Left kidney (tissue), 2 donors: ENCODE measurements around the gene YIF1B. TPM values are rescaled to one million over a fixed set of nuclear protein-coding genes. Genes with fewer than 3 reads are reported as not detected.

Experiments used
- DNase-seq: peaks from one replicate; pipeline ENCODE4 v3.0.0-alpha.2; 2013
- polyA plus RNA-seq: library from polyadenylated mRNA; unstranded; fragments of 120-200 nt; gene quantifications from one replicate; pipeline ENCODE4 v1.2.1, GENCODE V29; 2013; ENCODE audit not compliant: insufficient read length

The YIF1B gene
- polyA plus RNA-seq, 1 donor, result 26.1 TPM

- no peak for DNase-seq
These were observed 8.7 kb downstream of the YIF1B start for GRCh38 chr19:38307076-38307475.

- no peak for DNase-seq
These were observed 9.5 kb downstream of the YIF1B start for GRCh38 chr19:38306236-38306635.

GRCh38 chr19:38304866-38305429 lies 10.8 kb downstream of the YIF1B start:
- DNase-seq, result peak; percentile 77

- no peak for DNase-seq
These were observed 11.3 kb downstream of the YIF1B start for GRCh38 chr19:38304352-38304865.

- no peak for DNase-seq
These were observed 12.0 kb downstream of the YIF1B start, which contains the start of gene C19orf33 for GRCh38 chr19:38303517-38304351. Gene C19orf33 (plus strand): TSS chr19:38304251. CDS start chr19:38304262, 11 bp downstream.

GRCh38 chr19:38298821-38299680 lies 16.7 kb downstream of the YIF1B start:
- no peak for DNase-seq

- DNase-seq, result no peak
These were observed 21.7 kb downstream of the YIF1B start for GRCh38 chr19:38294090-38294489.

- DNase-seq, result no peak
These were observed 22.5 kb downstream of the YIF1B start for GRCh38 chr19:38293281-38293680.

DNA sequence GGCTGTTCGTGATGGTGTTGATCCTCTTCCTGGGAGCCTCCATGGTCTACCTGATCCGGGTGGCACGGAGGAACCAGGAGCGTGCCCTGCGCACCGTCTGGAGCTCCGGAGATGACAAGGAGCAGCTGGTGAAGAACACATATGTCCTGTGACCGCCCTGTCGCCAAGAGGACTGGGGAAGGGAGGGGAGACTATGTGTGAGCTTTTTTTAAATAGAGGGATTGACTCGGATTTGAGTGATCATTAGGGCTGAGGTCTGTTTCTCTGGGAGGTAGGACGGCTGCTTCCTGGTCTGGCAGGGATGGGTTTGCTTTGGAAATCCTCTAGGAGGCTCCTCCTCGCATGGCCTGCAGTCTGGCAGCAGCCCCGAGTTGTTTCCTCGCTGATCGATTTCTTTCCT lies 23.9 kb downstream of the YIF1B start:
- DNase-seq, result no peak

DNA sequence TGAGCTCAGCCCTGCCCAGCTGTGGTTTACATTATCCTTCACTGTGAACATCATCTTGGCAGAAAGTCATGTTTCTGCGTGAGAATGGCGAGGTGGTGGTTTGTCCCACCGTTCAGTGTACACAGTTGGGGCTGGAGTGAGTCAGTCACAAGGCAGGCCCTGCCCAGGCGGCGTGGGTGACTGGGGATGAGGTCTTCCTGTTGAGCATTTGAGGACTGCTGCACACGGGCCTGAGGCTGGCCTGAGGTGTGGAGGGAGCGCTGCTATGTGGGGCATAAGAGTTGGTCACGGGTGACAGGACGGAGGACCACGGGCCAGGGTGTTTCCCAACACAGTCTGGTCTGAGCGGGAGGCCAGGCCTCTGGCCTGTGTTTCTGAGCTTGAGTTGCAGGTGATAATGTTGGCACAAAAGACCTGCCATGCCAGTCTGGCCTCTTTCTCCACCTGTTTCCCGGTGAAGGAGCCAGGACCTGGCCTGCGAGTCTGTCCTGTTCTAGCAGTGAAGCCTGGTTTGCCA lies 25.1 kb downstream of the YIF1B start:
- DNase-seq, result no peak

GRCh38 chr19:38289955-38290354 lies 25.8 kb downstream of the YIF1B start:
- no peak for DNase-seq

DNA sequence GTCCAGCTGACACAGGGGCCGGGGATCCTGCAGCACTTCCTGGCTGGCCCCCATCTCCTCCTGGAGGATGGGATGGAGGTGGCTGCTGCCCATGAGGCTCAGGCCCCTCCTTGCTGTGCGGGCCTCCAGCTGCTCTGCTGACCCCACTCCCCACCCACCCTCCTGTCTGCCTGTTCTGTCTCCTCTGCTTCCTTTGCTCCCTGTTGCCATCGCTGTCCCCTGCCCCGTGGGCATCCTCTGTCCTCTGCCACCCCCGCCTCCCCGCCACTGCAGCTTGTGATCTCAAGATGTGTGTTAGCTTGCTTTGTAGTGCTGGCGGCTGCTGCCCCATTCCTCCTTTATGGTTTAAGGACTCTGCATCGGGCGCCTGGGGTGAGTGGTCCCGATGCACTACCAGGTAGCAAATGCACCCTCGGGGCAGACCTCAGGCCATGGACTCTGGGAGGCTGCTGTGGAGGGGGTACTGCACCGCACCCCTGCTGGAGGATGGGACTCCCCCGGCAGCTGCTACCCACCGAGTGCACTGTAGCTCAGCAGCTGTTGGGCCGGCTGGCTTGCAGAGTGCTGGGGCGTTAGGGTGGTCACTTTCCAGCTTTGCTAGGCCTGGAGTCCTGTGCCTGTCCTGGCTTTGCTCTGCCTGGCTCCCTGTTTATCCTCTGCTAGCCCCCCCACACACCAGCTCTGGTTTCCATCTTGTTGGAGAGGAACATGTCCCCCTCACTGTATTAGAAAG lies 27.5 kb downstream of the YIF1B start:
- DNase-seq, result no peak

GRCh38 chr19:38287604-38288003 lies 28.1 kb downstream of the YIF1B start:
- no peak for DNase-seq

- DNase-seq, result no peak
These were observed 30.2 kb downstream of the YIF1B start for GRCh38 chr19:38285567-38285966.

DNA sequence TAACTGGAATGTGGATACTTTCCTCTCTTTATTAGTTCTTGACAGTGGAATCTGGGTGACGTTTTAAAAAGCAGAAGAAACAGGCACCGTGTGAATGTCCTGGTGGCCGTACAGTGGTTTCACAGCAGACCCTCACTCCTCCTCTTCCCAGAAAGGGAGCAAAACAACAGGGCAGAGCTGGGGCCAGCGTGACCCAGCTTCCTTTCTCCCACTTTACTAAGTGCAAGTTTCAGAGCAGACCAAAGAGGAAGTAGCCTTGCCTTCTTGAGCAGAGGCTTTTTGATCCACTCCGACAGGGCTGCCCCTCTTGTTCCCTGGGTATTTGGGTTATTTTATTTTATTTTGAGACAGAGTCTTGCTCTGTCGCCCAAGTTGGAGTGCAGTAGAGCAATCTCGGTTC lies 31.3 kb downstream of the YIF1B start:
- DNase-seq, result no peak

GRCh38 chr19:38283271-38283670 lies 32.5 kb downstream of the YIF1B start:
- DNase-seq, result no peak

DNA sequence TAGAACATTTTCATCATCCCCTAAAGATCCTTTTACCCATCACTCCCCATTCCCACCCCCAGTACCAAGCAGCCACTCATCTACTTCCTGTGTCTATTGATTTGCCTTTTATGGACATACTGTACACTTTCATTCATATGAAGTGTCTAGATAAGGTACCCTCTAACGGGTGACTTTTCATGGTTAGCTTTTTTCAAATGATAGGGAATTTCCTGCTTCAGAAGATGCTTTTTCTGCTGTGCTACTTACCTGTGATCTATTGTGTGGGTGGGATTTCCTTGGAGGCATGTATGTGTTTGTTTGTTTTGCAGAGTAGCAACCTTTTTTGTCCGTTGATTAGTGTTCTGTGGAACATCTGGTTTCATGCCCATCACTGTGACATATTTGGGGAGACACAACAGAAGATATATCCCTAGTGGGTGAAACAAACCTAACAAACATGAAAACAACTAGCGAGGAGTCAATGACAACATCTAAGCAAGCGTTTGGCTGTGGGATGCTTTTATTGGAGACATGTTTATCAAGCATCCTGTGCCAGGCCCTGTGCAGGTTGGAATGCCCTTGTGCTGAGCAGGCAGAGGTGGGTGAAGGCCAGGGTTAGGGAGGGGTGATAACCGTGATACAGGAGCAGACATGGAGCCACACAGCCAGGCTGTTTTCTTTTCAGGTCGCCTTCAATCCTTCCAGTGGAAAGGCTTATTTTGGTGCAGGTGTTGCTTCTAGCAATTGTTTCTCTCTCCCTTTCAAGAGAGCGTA lies 33.8 kb downstream of the YIF1B start:
- no peak for DNase-seq

- DNase-seq, result no peak
These were observed 35.5 kb downstream of the YIF1B start for GRCh38 chr19:38280030-38280921.

DNA sequence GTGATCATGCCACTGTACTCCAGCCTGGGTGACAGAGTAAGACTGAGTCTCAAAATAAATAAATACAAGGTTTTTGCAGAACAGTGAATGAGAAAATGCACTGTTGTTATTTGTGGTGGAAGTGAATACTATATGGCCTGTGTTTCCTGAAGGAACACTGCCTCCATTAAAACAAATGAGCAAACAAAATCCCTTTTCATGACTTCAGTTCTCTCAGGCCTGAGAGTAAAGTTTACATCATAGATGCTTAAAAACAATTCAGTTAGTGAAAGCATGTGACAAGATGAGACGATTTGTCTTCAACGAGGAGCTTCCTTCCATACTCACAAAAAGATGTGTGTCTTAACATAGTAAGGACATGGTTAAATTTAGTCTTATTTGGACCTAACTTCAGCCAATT lies 37.0 kb downstream of the YIF1B start:
- DNase-seq, result no peak
